Activated CD4-positive, alpha-beta T cell treated with anti-CD3 and anti-CD28 coated beads, Interleukin-2, amount 50 U/mL, for 24 hours (primary cell): Measurements from ENCODE around the gene SIAH3.
"Not testable (repeated sequence)": the region's sequence is repeated elsewhere in the genome, so short reads cannot be mapped to it uniquely, and the experiment has no call there.

ENCODE experiments used
- DNase-seq, 2 donors: peaks; one replicate each; pipeline ENCODE4 v3.0.0-alpha.2; 2020; ENCODE audit warnings: low read depth in 1 of 2, low spot score in 1 of 2

The SIAH3 gene, protein sequence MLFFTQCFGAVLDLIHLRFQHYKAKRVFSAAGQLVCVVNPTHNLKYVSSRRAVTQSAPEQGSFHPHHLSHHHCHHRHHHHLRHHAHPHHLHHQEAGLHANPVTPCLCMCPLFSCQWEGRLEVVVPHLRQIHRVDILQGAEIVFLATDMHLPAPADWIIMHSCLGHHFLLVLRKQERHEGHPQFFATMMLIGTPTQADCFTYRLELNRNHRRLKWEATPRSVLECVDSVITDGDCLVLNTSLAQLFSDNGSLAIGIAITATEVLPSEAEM

DNA sequence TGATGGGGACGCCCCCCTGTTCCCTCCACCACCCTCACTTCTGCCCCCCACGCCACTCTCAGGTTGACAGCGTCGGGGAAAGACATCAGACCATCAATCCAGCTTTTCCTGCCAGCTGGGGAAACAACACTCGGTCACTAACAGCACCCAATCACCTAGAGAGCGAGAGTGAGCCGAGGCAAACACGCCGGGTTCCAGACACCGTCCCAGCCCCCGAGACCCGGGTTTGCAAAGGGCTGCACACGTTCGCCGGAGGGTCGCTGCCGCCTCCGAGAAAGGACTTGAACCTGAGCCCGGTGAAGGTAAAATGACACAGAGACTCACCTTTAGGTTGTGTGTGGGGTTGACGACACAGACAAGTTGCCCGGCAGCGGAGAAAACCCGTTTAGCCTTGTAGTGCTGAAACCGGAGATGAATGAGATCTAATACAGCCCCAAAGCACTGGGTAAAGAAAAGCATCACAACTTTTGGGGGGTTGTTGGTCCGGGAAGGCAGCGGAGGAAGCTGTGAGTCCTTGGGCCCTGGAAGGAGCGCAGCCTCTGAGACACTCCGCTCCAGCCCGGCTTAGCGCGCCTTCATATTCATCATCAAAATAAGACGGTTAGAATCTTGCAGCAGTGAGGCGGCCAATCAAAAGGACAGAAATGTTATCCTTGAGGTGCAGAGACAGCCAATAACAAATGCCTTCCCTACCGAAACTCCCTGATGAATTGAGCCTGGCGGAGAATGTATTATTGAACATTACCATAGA, at the start of gene SIAH3:
Gene SIAH3 (minus strand): TSS at position 583 of the 751 bp plus-strand sequence. CDS start 124 bp downstream, at position 459.
- DNase-seq = peak; percentile 1 to 13

DNA sequence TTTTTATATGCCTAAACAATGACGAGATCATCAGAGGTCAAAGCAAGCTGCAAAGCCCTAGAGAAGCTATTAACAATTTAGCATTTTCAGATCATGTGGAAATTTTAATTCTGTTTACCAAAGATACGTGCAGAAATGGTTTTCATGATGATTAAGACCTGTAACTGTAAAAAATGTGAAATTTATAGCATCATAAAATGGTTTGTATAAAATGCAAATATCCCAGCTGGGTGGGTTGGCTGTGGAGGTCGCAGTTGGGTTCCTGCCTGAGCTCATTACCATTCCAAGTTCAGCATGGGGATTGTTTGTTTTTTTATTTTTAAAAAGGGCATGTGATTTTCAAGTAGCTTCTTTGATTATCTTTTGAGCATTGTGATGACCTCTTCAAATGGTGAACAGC, 47.9 kb upstream of the SIAH3 start:
- no peak for DNase-seq

DNA sequence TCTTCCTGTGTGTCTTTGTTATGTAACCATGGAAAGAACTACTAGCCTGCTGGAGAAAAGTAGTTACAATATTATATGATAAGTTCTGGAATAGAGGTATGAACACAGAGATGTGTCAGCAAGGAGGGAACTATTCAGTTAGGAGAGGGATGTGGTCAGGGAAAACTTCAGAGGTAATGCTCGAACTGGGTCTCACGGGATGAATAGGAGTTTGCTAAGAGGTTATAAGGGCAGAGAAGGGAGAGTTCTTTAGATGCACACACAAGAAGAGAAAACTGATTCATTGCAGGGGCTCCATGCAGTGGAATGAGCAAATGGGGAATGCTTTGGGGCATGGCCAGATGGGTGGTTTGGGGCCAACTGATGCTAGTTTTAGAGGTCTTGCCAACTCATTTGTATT, 46.0 kb upstream of the SIAH3 start:
- DNase-seq = no peak

DNA sequence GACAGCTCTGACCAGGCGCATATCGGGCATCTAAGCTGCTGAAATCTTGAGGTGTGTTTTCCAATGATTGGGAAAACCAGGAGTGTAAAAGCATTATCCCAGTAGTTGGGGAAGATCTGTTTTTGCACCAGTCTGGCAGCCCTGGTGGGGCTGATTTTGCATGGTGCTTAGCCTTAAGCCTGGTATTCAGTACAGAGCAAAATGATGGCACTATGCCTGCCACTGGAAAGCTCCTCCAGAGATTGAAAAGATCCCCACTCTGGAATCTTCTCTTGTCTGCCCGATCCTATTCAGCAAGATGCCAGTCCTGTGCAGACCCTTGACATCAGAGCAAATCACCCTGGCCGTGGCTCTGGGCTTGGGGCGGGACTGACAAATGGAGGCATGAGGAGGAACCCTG, 44.7 kb upstream of the SIAH3 start:
- DNase-seq = no peak

DNA sequence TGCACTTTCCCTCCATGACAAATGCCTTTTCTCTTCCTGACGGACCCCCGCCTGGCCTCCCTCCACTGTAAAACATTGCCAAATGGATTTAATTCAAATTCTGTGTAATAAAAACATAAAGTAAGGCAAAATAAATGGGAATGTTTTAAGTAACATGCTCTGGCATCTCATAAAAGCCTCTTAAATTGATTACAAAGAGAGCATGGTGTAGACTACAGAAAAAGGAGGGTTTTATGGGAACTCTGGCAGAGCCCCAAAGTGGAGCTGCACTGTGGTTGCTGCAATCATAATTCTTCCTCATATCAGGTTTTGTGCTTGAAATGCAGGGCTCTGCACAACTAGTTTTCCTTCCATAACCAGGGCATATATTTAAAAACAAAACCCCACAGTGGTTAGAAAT, 44.3 kb upstream of the SIAH3 start:
- no peak for DNase-seq

DNA sequence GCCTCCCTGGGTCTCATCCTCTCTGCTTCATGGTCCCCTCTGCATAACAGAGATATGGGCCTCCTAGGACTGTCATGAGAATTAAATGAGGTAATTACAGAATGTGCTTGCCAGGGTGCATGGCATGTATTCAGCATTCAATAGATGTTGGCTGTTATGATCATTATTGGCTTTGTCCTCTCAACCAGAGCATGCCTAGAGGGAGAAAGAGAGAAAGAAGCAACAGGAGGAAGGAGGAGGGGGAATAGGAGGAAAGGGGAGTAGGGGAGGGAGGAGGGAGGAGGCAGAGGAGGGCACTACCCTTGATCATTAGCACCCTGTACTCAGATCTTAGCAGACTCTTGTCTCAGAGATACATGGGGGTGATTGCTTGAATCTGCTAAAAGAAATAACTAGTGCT, 41.0 kb upstream of the SIAH3 start:
- no peak for DNase-seq

DNA sequence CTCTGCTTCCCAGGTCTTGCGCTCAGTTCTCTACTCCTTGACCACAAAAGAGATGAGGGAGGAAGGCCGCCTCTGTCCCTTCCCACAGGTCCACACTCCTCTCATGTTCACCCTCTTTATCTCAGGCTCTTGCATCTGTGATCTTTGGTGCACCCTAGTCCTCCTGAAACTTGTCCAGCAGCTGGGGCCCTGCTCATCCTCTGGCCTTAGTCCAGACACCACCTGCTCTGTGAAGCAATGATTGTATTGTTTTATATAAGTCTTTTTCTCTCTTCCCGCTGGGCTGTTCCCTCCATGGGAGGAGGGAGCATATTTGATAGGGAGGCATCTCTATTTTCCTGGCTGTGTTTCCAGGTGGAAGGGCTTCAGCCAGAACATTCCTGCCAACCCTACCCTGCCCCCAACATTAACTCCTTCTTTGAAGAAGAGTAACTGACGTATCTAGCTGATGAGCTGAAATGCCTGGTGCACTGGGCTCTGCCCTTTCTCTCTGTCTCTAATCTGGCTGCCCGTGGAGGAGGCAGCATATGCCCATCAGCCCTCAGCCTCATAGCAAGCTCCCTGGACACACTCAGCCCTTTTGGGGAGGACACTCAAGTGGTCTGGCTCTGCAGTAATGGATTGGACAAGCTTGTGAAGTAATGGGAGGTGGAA, 38.2 kb upstream of the SIAH3 start:
- DNase-seq = no peak

DNA sequence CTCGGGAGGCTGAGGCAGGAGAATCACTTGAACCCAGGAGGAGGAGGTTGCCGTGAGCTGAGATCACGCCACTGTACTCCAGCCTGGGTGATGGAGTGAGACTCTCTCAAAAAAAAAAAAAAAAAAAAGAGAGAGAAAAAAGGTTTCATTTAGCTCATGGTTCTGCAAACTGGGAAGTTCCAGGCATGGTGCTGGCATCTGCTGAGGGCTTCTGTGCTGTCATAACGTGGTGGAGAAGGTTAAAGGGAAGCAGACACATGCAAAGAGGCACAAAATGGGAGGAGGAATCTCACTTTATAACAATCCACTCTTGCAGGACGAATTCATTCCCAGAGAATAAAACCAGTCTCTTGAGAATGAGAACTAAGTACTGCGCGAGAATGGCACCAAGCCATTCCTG, 34.9 kb upstream of the SIAH3 start:
- DNase-seq = no peak

DNA sequence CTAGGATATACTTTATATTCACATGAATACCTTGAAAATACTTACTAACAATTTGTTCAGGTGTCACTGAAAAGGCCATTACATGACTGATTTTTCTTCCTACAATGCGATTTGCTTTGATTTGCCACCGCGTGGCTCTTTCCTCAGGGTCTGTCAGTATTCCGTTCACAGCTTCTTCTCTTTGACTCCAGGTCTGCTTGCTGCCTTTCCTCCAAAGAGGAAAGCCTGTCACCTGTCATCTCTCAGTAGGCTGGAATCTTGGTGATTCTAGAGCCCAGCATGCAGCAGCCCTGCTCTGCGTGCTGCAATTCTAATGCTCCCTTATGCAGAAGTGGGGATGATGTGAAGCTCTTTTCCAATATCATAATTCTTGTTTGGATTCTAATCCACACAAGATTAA, 33.6 kb upstream of the SIAH3 start:
- DNase-seq = no peak

DNA sequence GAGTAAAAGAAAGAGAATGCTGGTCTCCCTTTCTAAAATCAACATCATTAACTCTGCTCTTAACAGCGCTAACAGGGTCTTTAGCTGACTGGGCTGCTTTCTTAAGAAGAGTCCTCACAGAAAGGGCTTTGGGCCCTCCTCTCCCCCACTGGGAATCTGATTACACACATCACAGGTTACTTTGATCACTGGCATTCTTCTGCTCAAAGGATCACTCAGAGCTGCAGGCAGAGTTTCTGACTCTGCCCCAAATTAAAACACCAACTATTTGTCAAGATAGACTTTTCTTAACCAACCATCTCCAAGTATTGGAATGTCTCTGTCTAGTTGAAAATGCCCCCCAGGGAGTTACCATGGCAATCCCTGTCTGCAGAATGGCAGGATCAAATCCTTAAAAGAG, 31.1 kb upstream of the SIAH3 start:
- no peak for DNase-seq

DNA sequence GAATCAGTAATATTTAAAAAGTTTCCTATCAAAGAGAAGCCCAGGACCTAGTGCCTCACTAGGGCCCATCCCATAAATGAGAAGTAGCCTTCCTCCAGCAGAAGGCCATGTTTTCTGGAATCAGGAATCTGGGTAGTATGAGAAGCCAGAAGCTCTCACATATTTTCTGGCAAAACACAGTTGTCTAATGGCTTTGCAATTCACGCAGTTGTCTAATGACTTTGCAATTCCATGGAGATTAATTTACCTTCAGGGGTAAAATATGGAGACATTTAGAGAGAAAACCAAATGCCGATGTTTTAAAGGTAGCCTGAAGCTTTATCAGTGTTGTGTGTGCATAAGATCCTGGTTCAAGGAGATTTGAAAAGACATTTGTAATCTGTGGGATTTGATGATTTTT, 29.8 kb upstream of the SIAH3 start:
- DNase-seq = no peak

DNA sequence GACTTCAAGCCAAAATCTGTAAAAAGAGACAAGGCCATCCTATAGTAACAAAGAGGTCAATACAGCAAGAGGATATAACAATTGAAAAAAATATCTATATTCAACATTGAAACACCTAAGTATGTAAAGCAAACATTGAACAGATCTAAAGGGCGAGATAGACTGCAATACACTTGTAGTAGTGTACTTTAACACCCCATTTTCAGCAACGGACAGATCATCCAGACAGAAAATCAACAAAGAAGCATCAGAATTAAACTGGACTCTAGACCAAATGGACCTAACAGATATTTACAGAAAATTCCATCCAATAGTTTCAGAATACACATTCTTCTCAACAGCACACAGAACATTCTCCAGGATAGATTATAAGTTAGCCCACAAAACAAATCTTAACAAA, 28.7 kb upstream of the SIAH3 start:
- DNase-seq = no peak

DNA sequence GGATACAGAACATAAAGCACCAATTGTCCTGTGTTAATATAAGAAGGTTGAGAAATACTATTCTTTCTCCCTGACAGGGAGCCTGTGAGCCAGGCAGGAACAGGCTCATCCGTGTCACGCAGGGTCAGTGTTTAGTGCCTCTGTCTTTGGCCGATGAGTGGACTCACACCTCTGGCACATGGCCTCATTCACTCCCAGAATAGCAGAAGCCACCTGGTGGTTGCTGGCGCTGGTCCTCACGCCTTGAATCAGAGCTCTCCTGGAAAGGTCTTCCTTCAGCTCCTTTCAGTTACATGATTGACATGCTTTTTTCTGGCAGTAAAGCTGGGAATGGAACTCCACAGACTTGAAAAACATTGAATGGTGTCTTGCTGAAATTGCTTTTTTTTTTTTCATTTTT, 28.1 kb upstream of the SIAH3 start:
- no peak for DNase-seq

DNA sequence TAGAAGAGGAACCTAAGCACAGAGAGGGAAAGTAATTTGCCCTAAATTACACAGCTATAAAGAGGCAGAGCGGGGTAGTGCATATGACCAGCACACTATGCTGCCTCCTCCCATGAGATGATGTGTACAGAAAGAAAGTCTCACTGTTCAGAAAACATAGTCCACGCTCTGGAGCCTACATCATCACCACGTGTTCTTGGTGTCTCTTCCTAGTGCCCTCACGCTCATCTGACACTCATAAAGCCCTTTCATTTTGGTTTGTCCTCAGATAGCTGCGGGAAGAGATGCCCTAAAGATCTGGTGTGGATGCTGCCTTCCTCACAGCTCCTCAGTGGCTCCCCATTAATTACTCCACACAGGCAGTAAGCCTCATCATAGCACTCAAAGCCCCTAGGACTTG, 27.4 kb upstream of the SIAH3 start:
- DNase-seq = no peak

DNA sequence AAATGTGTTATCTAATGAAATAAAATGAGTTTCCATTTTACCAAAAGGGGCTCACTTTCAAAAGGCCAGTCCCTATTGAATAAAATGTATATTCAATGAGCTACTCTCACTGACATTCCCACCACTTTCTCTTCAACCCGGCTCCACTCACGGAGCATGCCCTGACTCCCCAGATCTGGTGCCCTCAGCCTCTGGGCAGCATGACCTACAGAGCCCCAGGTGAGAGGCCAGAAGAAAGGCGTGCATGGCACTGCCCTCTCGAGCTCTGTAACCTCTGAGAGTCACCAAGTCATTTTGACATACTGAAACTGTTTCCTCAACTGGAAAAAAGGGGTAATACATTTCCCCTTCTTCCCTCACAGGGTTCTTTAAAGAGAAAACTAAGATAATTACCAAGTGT, 25.2 kb upstream of the SIAH3 start:
- DNase-seq = no peak

DNA sequence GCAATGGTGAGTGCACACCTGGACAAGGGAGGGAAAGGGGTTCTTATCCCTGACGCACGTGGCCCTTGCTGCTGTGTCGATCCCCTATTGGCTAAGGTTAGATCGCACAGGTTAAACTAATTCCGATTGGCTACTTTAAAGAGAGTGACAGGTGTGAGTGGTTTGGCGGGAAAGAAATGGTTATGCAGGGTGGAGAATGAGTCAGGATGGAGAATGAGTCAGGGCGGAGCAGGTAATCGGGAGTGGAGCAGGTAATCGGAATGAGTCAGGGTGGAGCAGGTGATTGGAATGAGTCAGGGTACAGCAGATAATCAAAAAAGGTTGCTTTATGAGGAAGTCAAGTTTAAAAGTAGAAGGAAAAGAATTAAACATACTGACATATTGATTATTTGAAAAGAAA, 24.4 kb upstream of the SIAH3 start:
- DNase-seq = no peak

DNA sequence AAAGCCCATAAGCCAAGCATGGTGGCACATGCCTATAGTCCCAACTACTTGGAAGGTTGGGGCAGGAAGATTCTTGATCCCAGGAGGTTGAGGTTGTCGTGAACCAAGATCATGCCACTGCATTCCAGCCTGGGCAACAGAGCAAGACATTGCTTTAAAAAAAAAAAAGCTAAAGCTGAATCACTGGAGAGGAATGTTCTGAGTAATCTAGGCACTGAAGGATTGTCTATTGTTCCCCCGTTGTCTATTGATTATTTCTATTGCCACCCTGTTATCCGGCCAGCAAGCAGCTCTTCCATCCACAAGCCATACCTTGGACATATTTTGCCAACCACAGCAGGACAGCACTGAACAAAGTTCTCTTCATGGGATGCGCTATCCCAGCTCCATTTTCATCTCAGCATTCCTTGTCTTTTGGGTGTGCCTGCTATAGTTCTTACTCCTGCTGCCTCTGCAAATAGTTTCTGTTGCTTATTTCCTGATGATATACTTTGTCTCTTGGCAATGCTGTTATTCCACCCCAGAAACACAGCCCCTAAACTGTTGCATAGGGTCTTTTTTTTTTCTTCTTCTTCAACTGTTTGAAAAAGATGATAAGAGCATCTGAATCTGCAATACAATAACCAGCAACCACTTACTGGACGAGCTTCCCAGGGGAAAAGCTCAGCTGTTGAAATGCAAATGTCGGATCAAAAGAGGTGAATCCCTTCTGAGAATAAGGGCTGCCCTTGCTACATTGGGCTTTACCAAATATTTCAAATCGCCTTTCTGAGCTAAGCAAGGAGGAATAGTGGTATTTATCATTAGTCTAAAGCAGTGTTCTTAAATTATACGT, 22.2 kb upstream of the SIAH3 start:
- no peak for DNase-seq

DNA sequence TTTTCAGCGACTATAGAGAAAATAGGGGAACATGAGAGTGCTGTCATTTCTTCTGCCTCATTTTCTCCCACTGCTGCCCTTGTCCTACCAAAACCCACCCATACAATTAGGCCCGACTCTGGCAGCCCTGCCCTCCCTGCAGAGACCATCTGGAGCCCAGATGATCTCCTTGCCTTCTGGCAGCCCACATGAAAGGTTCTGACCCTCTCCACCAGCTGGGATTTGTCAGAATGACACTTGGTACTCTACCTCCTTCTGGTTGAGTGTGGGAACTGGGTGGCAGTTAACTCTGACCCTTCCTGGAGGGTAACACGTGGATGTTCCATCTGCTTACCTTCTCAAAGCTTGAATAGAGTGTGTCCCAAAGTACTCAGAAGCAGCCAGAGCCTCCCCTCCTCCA, 21.0 kb upstream of the SIAH3 start:
- no peak for DNase-seq

DNA sequence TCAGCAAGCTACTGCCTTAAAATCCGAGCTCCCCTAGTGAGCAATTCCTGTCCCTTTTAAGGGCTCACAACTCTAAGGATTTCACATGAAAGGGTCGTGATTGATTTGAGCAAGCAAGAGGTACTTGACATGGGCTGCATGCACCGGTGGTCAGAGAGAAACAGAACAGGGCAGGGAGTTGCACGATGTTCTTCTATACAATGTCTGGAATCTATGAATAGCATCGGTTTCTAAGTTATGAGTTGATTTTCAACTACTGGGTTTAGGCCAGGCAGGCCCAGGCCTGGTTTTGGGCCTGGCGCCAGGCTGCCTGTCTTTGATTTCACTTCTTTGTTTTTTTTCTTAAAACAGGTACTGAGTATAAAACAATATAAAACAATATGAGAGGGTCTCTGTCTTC, 19.6 kb upstream of the SIAH3 start:
- not testable (repeated sequence) for DNase-seq

DNA sequence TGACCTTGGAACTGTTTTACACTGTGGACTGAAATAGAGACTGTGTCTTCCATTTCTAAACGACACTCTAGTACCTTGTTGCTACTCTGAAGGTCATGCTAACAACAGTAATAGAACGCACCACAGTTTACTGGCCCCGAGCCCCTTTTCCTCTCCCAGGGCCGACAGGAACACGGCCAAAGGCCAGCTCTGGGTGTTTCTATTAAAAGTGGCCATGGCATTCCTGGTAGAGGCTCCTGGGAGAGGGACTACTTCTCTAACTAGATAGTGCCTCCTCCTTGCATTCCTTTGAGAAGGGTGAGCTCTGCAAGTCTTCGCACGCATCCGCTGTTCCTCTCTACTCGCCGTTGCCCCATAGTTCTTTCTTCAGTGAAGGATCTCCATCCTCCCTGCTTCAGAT, 18.7 kb upstream of the SIAH3 start:
- DNase-seq = no peak

DNA sequence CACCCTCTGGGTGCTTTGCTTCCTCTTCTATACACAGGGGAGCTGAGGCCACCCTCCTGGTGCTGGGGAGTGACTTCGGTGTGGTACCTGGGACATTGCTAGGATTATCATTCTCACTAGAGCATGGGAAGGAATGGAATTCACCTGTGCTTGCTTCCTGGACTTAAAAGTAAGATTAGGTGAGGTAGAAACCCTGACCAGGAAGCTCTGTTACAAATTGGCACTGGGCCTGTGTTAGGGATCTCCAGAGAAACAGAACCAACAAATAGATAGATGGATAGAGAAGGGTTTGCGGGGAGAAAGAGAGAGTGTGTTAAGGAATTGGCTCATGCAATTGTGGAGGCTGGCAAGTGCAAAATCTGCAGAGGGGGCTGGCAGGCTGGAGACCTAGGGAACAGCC, 13.9 kb upstream of the SIAH3 start:
- no peak for DNase-seq
